WERI-Rb-1 (cell line): ENCODE measurements around the gene POU2F3.

ENCODE experiments used
- DNase-seq: peaks from one replicate; pipeline ENCODE4 v3.0.0-alpha.2; 2020
- H3K27ac ChIP-seq: fragments of 250-450 bp; sonication (Bioruptor Pico); 2 replicates; pipeline ENCODE4 v1.5.1; 2020; ENCODE audit warnings: mild to moderate bottlenecking, moderate library complexity
- H3K27me3 ChIP-seq: fragments of 250-450 bp; sonication (Bioruptor Pico); 2 replicates; pipeline ENCODE4 v1.5.1; 2021; ENCODE audit warnings: mild to moderate bottlenecking, low read depth, moderate library complexity; ENCODE audit not compliant: insufficient read depth, severe bottlenecking
- H3K36me3 ChIP-seq: fragments of 250-450 bp; sonication (Bioruptor Pico); 2 replicates; pipeline ENCODE4 v1.5.1; 2020; ENCODE audit warnings: mild to moderate bottlenecking, moderate library complexity
- H3K4me3 ChIP-seq: 2 replicates; pipeline ENCODE4 v1.5.1; 2011; ENCODE audit warnings: low read depth, mild to moderate bottlenecking, control low read depth, low read length
- H3K9me3 ChIP-seq: fragments of 250-450 bp; sonication (Bioruptor Pico); 2 replicates; pipeline ENCODE4 v1.5.1; 2021; ENCODE audit warnings: mild to moderate bottlenecking, moderate library complexity; ENCODE audit not compliant: severe bottlenecking
- TF ChIP-seq, protein P1 (sequence below): IDR thresholded peaks from 2 replicates; pipeline ENCODE4 v1.5.1; 2011; ENCODE audit warnings: low read depth, mild to moderate bottlenecking, control low read depth, inconsistent platforms, low read length

The POU2F3 gene

DNA sequence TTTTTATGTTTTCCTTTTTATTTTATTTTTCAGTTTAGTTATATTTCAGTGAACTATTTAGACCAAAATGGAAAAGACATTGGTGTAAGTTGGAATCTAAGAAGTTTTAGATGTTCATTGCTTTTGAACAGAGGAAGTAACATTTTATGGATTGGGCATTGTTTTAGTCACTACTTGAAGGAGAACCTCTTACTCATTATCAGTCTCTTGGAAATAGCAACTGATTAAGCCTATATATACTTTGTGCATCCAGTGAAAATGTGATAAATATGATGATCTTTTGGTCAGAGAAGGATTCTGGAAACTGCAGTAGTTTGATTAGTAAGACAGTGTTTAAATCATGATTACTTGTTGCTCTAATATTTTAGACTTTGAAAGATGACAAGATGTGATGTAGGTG, 110.7 kb downstream of the POU2F3 start:
- Histone ChIP-seq H3K4me3 (no peak overlapping the region), H3K27ac (no peak overlapping the region), H3K9me3 (no peaks in the 10 kb centered on the region), H3K36me3 (no peaks in the 10 kb centered on the region), H3K27me3 (no peaks in the 10 kb centered on the region)
- DNase-seq, result no peak
- TF ChIP-seq, protein P1, sequence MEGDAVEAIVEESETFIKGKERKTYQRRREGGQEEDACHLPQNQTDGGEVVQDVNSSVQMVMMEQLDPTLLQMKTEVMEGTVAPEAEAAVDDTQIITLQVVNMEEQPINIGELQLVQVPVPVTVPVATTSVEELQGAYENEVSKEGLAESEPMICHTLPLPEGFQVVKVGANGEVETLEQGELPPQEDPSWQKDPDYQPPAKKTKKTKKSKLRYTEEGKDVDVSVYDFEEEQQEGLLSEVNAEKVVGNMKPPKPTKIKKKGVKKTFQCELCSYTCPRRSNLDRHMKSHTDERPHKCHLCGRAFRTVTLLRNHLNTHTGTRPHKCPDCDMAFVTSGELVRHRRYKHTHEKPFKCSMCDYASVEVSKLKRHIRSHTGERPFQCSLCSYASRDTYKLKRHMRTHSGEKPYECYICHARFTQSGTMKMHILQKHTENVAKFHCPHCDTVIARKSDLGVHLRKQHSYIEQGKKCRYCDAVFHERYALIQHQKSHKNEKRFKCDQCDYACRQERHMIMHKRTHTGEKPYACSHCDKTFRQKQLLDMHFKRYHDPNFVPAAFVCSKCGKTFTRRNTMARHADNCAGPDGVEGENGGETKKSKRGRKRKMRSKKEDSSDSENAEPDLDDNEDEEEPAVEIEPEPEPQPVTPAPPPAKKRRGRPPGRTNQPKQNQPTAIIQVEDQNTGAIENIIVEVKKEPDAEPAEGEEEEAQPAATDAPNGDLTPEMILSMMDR, result no peak

DNA sequence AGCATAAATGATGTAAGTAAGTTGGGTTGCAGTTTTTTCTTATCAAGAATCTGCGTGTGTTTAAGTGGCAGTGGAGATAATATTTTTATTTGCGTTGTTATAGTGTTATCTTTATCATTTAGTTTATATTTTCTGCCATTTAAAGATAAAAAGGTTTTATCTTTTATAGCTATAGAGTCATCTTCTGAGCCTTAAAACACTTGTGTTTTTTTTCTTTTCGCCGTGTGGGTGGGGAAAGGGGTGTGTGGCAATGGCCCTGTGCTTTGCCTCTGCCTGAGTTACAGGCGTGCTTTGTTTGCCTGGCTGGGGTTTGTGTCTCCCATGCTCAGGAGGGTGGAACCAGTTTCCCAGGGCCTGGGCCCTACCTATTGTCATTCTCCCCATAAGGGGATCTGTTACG, 112.5 kb downstream of the POU2F3 start:
- H3K9me3 ChIP-seq, result no peaks in the 10 kb centered on the region
- DNase-seq, result no peak
- no peak overlapping the region for H3K27ac ChIP-seq
- H3K36me3 ChIP-seq, result no peaks in the 10 kb centered on the region
- H3K4me3 ChIP-seq, result no peak overlapping the region
- H3K27me3 ChIP-seq, result no peaks in the 10 kb centered on the region
- TF ChIP-seq, protein P1, result no peak

DNA sequence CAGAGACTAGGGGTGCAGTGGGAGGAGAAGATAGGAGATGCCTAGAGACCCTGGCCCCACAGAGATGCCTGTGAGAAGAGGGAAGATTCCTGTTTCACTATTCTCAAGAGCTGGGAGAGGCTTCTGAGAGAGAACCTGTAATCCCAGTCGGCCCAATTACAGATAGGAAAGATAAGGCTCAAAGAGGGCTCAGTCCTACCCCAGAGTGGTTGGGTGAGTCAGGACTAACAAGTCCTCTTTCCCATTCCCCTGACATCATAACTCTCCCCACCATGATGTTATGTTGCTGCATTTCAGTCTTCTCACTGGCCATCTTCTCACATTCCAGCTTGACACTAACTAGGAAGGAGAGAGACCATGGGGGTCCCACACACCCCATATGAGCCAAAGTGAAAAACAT, 114.1 kb downstream of the POU2F3 start:
- Histone ChIP-seq H3K9me3 (no peaks in the 10 kb centered on the region), H3K27me3 (no peaks in the 10 kb centered on the region), H3K36me3 (no peaks in the 10 kb centered on the region), H3K4me3 (no peak overlapping the region), H3K27ac (no peak overlapping the region)
- DNase-seq, result no peak
- TF ChIP-seq, protein P1, result no peak

DNA sequence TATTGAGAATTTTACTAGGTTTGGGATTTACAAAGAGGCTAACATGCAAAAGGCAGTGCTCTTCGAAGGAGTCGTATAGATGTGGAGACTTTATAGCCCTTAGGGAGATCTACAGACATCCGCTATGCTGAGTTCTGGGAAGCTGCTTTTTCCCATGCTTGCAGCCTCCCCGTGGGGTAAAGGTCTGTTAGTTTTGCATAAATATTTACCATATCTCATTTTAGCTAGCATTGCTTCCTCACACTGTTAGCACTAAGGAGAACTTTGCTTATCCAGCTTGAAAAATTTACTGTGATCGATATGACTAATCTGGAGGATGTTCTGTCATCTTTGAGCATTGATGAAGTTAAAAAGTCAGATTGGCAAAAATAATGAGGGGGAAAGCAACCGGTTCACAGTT, 114.8 kb downstream of the POU2F3 start:
- TF ChIP-seq, protein P1, result no peak
- Histone ChIP-seq H3K36me3 (no peaks in the 10 kb centered on the region), H3K4me3 (no peak overlapping the region), H3K9me3 (no peaks in the 10 kb centered on the region), H3K27ac (no peak overlapping the region), H3K27me3 (no peaks in the 10 kb centered on the region)
- DNase-seq, result no peak

DNA sequence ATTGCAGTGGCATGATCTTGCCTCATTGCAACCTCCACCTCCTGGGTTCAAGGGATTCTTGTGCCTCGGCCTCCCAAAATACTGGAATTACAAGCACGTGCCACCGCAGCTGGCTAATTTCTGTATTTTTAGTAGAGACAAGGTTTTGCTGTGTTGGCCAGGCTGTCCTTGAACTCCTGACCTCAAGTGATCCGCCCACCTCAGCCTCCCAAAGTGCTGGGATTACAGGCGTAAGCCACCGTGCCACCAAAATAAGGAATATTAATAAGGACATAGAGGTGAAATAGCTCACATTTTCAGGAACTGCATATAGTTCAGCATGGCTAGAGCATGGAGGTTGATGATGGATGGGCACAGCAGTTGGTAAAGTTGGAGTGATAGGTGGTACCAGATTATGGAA, 117.7 kb downstream of the POU2F3 start:
- TF ChIP-seq, protein P1, result no peak
- Histone ChIP-seq H3K27ac (no peak overlapping the region), H3K27me3 (no peaks in the 10 kb centered on the region), H3K4me3 (no peak overlapping the region), H3K9me3 (no peaks in the 10 kb centered on the region), H3K36me3 (no peaks in the 10 kb centered on the region)
- DNase-seq, result no peak

DNA sequence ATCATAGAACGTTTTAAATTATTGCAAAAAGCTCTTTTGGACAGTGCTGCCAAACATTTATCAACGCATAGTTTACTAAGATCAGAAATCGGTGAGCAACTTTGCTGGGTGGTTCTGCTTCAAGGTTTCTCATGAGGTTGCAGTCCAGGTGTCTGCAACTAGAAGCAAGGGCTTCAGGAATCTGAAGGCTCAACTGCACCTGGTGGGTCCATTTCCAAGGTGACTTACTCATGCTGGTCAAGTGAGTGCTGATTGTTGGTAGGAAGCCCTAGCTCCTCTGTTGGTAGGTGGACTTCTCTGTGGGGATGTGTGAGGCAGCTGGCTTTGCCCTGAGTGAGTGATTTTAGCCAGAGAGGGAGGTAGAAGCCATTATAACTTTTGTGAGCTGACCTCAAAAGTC, 118.8 kb downstream of the POU2F3 start:
- Histone ChIP-seq H3K36me3 (no peaks in the 10 kb centered on the region), H3K27me3 (no peaks in the 10 kb centered on the region), H3K27ac (no peak overlapping the region), H3K4me3 (no peak overlapping the region), H3K9me3 (no peaks in the 10 kb centered on the region)
- TF ChIP-seq, protein P1, result no peak
- DNase-seq, result no peak
